ENCODE data around the gene SLC25A33. TPM values are rescaled to one million over a fixed set of nuclear protein-coding genes. Genes with fewer than 3 reads are reported as not detected.
A peak's percentile ranks its signal among the peaks of the same experiment; 100 is the strongest.

Gene SLC25A33
- total and polyA plus RNA-seq, 2 of the 8 experiments (the other 6 are each of a cell fraction or from before 2014, with no cell fraction given), result 7.8 to 12.8 TPM

GRCh38 chr1:9615316-9616063, 76.2 kb downstream of the SLC25A33 start (continued):
- TF ChIP-seq, protein P1, sequence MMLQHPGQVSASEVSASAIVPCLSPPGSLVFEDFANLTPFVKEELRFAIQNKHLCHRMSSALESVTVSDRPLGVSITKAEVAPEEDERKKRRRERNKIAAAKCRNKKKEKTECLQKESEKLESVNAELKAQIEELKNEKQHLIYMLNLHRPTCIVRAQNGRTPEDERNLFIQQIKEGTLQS (IDR thresholded peaks at IDR 0.05; ENCODE audit: insufficient read depth, low read depth, low read length), result 0 out of 2 replicates have a peak, but pooled peaks have one; percentile 27
- TF ChIP-seq USF2 (IDR thresholded peaks at IDR 0.05; ENCODE audit: low read length) (no peak), CBX8 (IDR thresholded peaks at IDR 0.05; ENCODE audit: borderline replicate concordance, low read depth, low read length) (no peak), GABPA (IDR thresholded peaks at IDR 0.05; ENCODE audit: borderline replicate concordance, insufficient read depth, low read length) (0 out of 2 replicates have a peak, but pooled peaks have one; percentile 27), TCF12 (IDR thresholded peaks at IDR 0.05; ENCODE audit: low read depth, low read length) (no peak), CHD1 (IDR thresholded peaks at IDR 0.05; ENCODE audit: low read depth, low read length) (no peak), TEAD4 (IDR thresholded peaks at IDR 0.05; ENCODE audit: low read depth, low read length) (no peak), CEBPB (IDR thresholded peaks at IDR 0.05; ENCODE audit: low read depth, low read length) (peak; percentile 71; the same call in 1 of the 2 replicates), POU5F1 (IDR thresholded peaks at IDR 0.05; ENCODE audit: low read depth, low read length) (no peak), JUN (IDR thresholded peaks at IDR 0.05; ENCODE audit: low read depth, low read length) (no peak), RAD21 (IDR thresholded peaks at IDR 0.05 in 1 of 2, conservative IDR thresholded peaks at IDR 0.05 in 1 of 2; ENCODE audit: low read depth in 2 of 2, low read length in 2 of 2) (peak; percentile 68 to 72)

Measured in H1 (cell line).